Esophagus squamous epithelium (tissue), 4 donors: ENCODE data around the gene NDUFB7.

Experiments
- CTCF ChIP-seq, 6 experiments: fragments of 450-650 bp in 4 of 6; fragments of 200-600 bp in 2 of 6; sonication (generic) in 2 of 6; IDR thresholded peaks; one replicate each; pipeline ENCODE4 v1.5.1; 2016 to 2019; ENCODE audit warnings: antibody characterized with exemption in 6 of 6, mild to moderate bottlenecking in 4 of 6, moderate library complexity in 4 of 6
- POLR2A ChIP-seq, 4 donors: fragments of 450-650 bp; IDR thresholded peaks; one replicate each; pipeline ENCODE4 v1.6.1; 2017; ENCODE audit warnings: antibody characterized with exemption in 4 of 4, mild to moderate bottlenecking in 4 of 4, moderate library complexity in 3 of 4

- no peak for TF ChIP-seq CTCF (IDR thresholded peaks at IDR 0.05)
- TF ChIP-seq POLR2A (IDR thresholded peaks at IDR 0.05) = no peak
These were observed 51.3 kb downstream of the NDUFB7 start for GRCh38 chr19:14520543-14520942.
